Activated effector memory CD4-positive, alpha-beta T cell treated with Interleukin-2 at 50 U/mL for 16 hours (primary cell): ENCODE data around the gene STKLD1.
"Not testable (repeated sequence)": the region's sequence is repeated elsewhere in the genome, so short reads cannot be mapped to it uniquely, and the experiment has no call there.

ENCODE experiments used
- DNase-seq: peaks from one replicate; pipeline ENCODE4 v3.0.0-alpha.2; 2020

Gene STKLD1

GRCh38 chr9:133366435-133366834, 9.7 kb upstream of the STKLD1 start:
- no peak for DNase-seq

- DNase-seq: no peak
Measured at GRCh38 chr9:133367221-133367620, 8.9 kb upstream of the STKLD1 start.

GRCh38 chr9:133367778-133368177, 8.4 kb upstream of the STKLD1 start:
- DNase-seq: no peak

GRCh38 chr9:133368249-133368881, 7.8 kb upstream of the STKLD1 start:
- DNase-seq: no peak

- no peak for DNase-seq
Measured at GRCh38 chr9:133369422-133369821, 6.7 kb upstream of the STKLD1 start.

GRCh38 chr9:133369933-133370332, 6.2 kb upstream of the STKLD1 start:
- DNase-seq: no peak

- peak; percentile 45 for DNase-seq
Measured at GRCh38 chr9:133370685-133371084, 5.5 kb upstream of the STKLD1 start.

- peak; percentile 62 for DNase-seq
Measured at GRCh38 chr9:133371261-133371711, 4.9 kb upstream of the STKLD1 start.

- DNase-seq: no peak
Measured at GRCh38 chr9:133372144-133372543, 4.0 kb upstream of the STKLD1 start.

GRCh38 chr9:133374612-133375115, 1.5 kb upstream of the STKLD1 start:
- no peak for DNase-seq

GRCh38 chr9:133375116-133375723, 946 bp upstream of the STKLD1 start:
- DNase-seq: no peak

- DNase-seq: not testable (repeated sequence)
Measured at GRCh38 chr9:133377280-133377679, 1.1 kb downstream of the STKLD1 start.

- DNase-seq: no peak
Measured at GRCh38 chr9:133377721-133378216, 1.6 kb downstream of the STKLD1 start.

GRCh38 chr9:133378408-133378962, 2.3 kb downstream of the STKLD1 start:
- no peak for DNase-seq

- DNase-seq: no peak
Measured at GRCh38 chr9:133379153-133380086, 3.3 kb downstream of the STKLD1 start.

- no peak for DNase-seq
Measured at GRCh38 chr9:133380734-133381133, 4.6 kb downstream of the STKLD1 start.

GRCh38 chr9:133382507-133383141, 6.5 kb downstream of the STKLD1 start:
- no peak for DNase-seq

- no peak for DNase-seq
Measured at GRCh38 chr9:133383438-133383837, 7.3 kb downstream of the STKLD1 start.

- DNase-seq: no peak
Measured at GRCh38 chr9:133384736-133385321, 8.7 kb downstream of the STKLD1 start.

- no peak for DNase-seq
Measured at GRCh38 chr9:133385452-133385851, 9.3 kb downstream of the STKLD1 start.

- no peak for DNase-seq
Measured at GRCh38 chr9:133386338-133386737, 10.2 kb downstream of the STKLD1 start.

- DNase-seq: no peak
Measured at GRCh38 chr9:133387680-133388079, 11.5 kb downstream of the STKLD1 start.
